GM12891 (cell line): ENCODE data around the gene SLC12A7.

ENCODE experiments used
- PAX5 ChIP-seq: IDR thresholded peaks from 2 replicates; pipeline ENCODE4 v1.6.1; 2011; ENCODE audit warnings: low read length, moderate library complexity, mild to moderate bottlenecking; ENCODE audit not compliant: insufficient read depth, severe bottlenecking
- POLR2A ChIP-seq: IDR thresholded peaks from 2 replicates; pipeline ENCODE4 v1.6.1; 2011; ENCODE audit warnings: low read depth, low read length, control low read depth
- POLR2AphosphoS5 ChIP-seq: IDR thresholded peaks from 2 replicates; pipeline ENCODE4 v1.6.1; 2011; ENCODE audit warnings: low read depth, low read length, control low read depth
- SPI1 ChIP-seq: IDR thresholded peaks from 2 replicates; pipeline ENCODE4 v1.6.1; 2011; ENCODE audit warnings: low read depth, low read length, control low read depth
- TAF1 ChIP-seq: IDR thresholded peaks from 2 replicates; pipeline ENCODE4 v1.6.1; 2011; ENCODE audit warnings: low read depth, low read length, control low read depth

- no peak for TF ChIP-seq POLR2A
- TF ChIP-seq TAF1 = no peak
- TF ChIP-seq POLR2AphosphoS5 = no peak
- no peak for TF ChIP-seq PAX5
- no peak for TF ChIP-seq SPI1
Observed at GRCh38 chr5:1058083-1058945, 53.5 kb downstream of the SLC12A7 start.
